Spleen (tissue), 11 donors: ENCODE data around the gene CR2. TPM values are rescaled to one million over a fixed set of nuclear protein-coding genes. Genes with fewer than 3 reads are reported as not detected.
"Not testable (repeated sequence)": the region's sequence is repeated elsewhere in the genome, so short reads cannot be mapped to it uniquely, and the experiment has no call there.

ENCODE experiments used
- DNase-seq: peaks from one replicate; pipeline ENCODE4 v3.0.0-alpha.2; 2020
- H3K27ac ChIP-seq, 8 donors: fragments of 200-600 bp; sonication (generic) in 7 of 8; 1 replicate in 4 of 8; 2 replicates in 4 of 8; pipeline versions ENCODE4 v1.5.0 to v1.8.0; 2016 to 2021; ENCODE audit warnings: inconsistent platforms in 4 of 8, mild to moderate bottlenecking in 4 of 8, moderate library complexity in 1 of 8
- H3K27me3 ChIP-seq, 7 donors: fragments of 200-600 bp; sonication (generic) in 6 of 7; replicated peaks in 1 of 7; 1 replicate in 4 of 7; 2 replicates in 3 of 7; pipeline versions ENCODE4 v1.5.0 to v1.8.0; 2016 to 2021; ENCODE audit warnings: inconsistent platforms in 3 of 7, mild to moderate bottlenecking in 1 of 7
- H3K36me3 ChIP-seq, 6 donors: fragments of 200-600 bp; sonication (generic) in 5 of 6; 1 replicate in 4 of 6; 2 replicates in 2 of 6; pipeline versions ENCODE4 v1.5.0 to v1.8.0; 2016 to 2021; ENCODE audit warnings: inconsistent platforms in 2 of 6
- H3K4me1 ChIP-seq, 6 donors: fragments of 200-600 bp; sonication (generic) in 5 of 6; 1 replicate in 3 of 6; 2 replicates in 3 of 6; pipeline versions ENCODE4 v1.5.0 to v1.8.0; 2016 to 2021; ENCODE audit warnings: inconsistent platforms in 3 of 6
- H3K4me3 ChIP-seq, 8 donors: fragments of 200-600 bp; sonication (generic) in 7 of 8; 1 replicate in 4 of 8; 2 replicates in 4 of 8; pipeline versions ENCODE4 v1.5.0 to v1.8.0; 2016 to 2021; ENCODE audit warnings: inconsistent platforms in 4 of 8, mild to moderate bottlenecking in 4 of 8, moderate library complexity in 2 of 8
- H3K9me3 ChIP-seq, 8 donors: fragments of 200-600 bp; sonication (generic) in 7 of 8; 1 replicate in 4 of 8; 2 replicates in 4 of 8; pipeline versions ENCODE4 v1.5.0 to v1.8.0; 2016 to 2021; ENCODE audit warnings: inconsistent platforms in 4 of 8
- CTCF ChIP-seq, 11 experiments: fragments of 200-600 bp in 7 of 11; fragments of 450-650 bp in 4 of 11; sonication (generic) in 4 of 11; IDR thresholded peaks in 8 of 11; conservative IDR thresholded peaks in 3 of 11; 1 replicate in 7 of 11; 2 replicates in 4 of 11; pipeline versions ENCODE4 v1.4.0 to v1.8.0; 2016 to 2021; ENCODE audit warnings: antibody characterized with exemption in 11 of 11, inconsistent platforms in 4 of 11, mild to moderate bottlenecking in 1 of 11
- POLR2A ChIP-seq, 3 donors: fragments of 450-650 bp; IDR thresholded peaks; one replicate each; pipeline ENCODE4 v1.5.1; 2017; ENCODE audit warnings: antibody characterized with exemption in 3 of 3, mild to moderate bottlenecking in 1 of 3
- POLR2AphosphoS5 ChIP-seq, 3 donors: sonication (generic); formaldehyde crosslinking; IDR thresholded peaks; one replicate each; pipeline ENCODE4 v1.5.1; 2017; ENCODE audit warnings: antibody characterized with exemption in 3 of 3
- WGBS, 5 donors: extraction: QIAGEN DNeasy Blood & Tissue Kit in 3 of 5; methylation state at CpG; one replicate each; pipeline versions ENCODE4 v1.1.5 to v1.1.7; 2013 to 2018; 5-methylcytosine and 5-hydroxymethylcytosine counted together
- intact Hi-C: fragments of 100-400 bp; cut with DNase I; formaldehyde crosslinking; loops from one replicate; pipeline ENCODE4 v1.15.0; 2023; ENCODE audit warnings: low total_unique reads
- polyA plus RNA-seq, 3 donors: library from polyadenylated mRNA; stranded (reverse); fragments of 200-250 nt; gene quantifications; one replicate each; pipeline ENCODE4 v1.2.1, GENCODE V29; 2013
- total RNA-seq, 7 donors: library from RNA; depleted of rRNA in 3 of 7; stranded (reverse); fragments of >200 nt in 3 of 7; fragmentation: NEBNext Ultra II Directional in 4 of 7; extraction: Animal tissue kit (Norgen Biotek cat#: 25700) in 4 of 7; gene quantifications; one replicate each; pipeline versions ENCODE4 v1.1.0 to v1.2.1, GENCODE V29; 2016 to 2021
- donor health status: healthy with polysubstance abuse.
- donor health status: DM: no; HTN: no; CAD: no; lungs with moderate emphysema.
- donor health status: DM: no; HTN: no; CAD: no.
- donor health status: Bipolar disorder and iron deficiency.
- donor health status: healthy.
- donor health status: DM: no; HTN: no; CAD: no.
- donor health status: DM: yes; HTN: yes; CAD: no.

The CR2 gene
- total and polyA plus RNA-seq, 10 donors: 87.2 to 284 (median 140) TPM

GRCh38 chr1:207516729-207517128 is 62.6 kb downstream of the CR2 start:
- Histone ChIP-seq H3K4me1 (no peaks in the 10 kb centered on the region), H3K27me3 (no peaks in the 10 kb centered on the region), H3K27ac (no peak overlapping the region), H3K36me3 (peaks cover 0 to 35% (median under 1%) of the 10 kb centered on the region in 6 donors), H3K4me3 (no peak overlapping the region), H3K9me3 (no peaks in the 10 kb centered on the region)
- no peak for DNase-seq
- no peak for TF ChIP-seq POLR2A (IDR thresholded peaks at IDR 0.05)
- TF ChIP-seq POLR2AphosphoS5 (IDR thresholded peaks at IDR 0.05): no peak
- TF ChIP-seq CTCF (IDR thresholded peaks at IDR 0.05 in 8 of 11, conservative IDR thresholded peaks at IDR 0.05 in 3 of 11): no peak
- intact Hi-C loops: no loop called here

GRCh38 chr1:207518608-207519236 is 64.6 kb downstream of the CR2 start:
- Histone ChIP-seq H3K4me3 (no peak overlapping the region), H3K27ac (no peak overlapping the region), H3K9me3 (no peaks in the 10 kb centered on the region), H3K36me3 (peaks cover 0 to 21% (median 0%) of the 10 kb centered on the region in 6 donors), H3K27me3 (no peaks in the 10 kb centered on the region), H3K4me1 (no peaks in the 10 kb centered on the region)
- TF ChIP-seq POLR2AphosphoS5 (IDR thresholded peaks at IDR 0.05) (no peak), POLR2A (IDR thresholded peaks at IDR 0.05) (no peak), CTCF (IDR thresholded peaks at IDR 0.05 in 8 of 11, conservative IDR thresholded peaks at IDR 0.05 in 3 of 11) (no peak)
- 76 to 80% (median 78%) methylated on average over 4 of the region's 4 CpGs for WGBS, 5 donors
- DNase-seq: no peak
- intact Hi-C loops: no loop called here

GRCh38 chr1:207519505-207520399 is 65.6 kb downstream of the CR2 start:
- no peaks in the 10 kb centered on the region for H3K27me3 ChIP-seq
- intact Hi-C loops: no loop called here
- no peaks in the 10 kb centered on the region for H3K9me3 ChIP-seq
- H3K27ac ChIP-seq: no peak overlapping the region
- peaks cover 0 to 22% (median 0%) of the 10 kb centered on the region in 6 donors for H3K36me3 ChIP-seq
- H3K4me1 ChIP-seq: no peaks in the 10 kb centered on the region
- TF ChIP-seq POLR2AphosphoS5 (IDR thresholded peaks at IDR 0.05) (no peak), POLR2A (IDR thresholded peaks at IDR 0.05) (no peak), CTCF (IDR thresholded peaks at IDR 0.05 in 8 of 11, conservative IDR thresholded peaks at IDR 0.05 in 3 of 11) (no peak)
- WGBS, 5 donors: 82 to 88% (median 86%) methylated on average over 23 of the region's 23 CpGs
- DNase-seq: no peak
- no peak overlapping the region for H3K4me3 ChIP-seq

GRCh38 chr1:207520400-207521345 is 66.5 kb downstream of the CR2 start:
- intact Hi-C loops, H3K27me3 ChIP-seq, H3K4me1 ChIP-seq, H3K9me3 ChIP-seq, H3K4me3 ChIP-seq, H3K27ac ChIP-seq, DNase-seq: not testable (repeated sequence)
- WGBS, 5 donors: 88 to 96% (median 94%) methylated on average over 10 of the region's 10 CpGs
- peaks cover 0 to 26% (median 0%) of the 10 kb centered on the region in 6 donors for H3K36me3 ChIP-seq

- WGBS, 5 donors: 74 to 87% (median 83%) methylated on average over 1 to 2 of the region's 3 CpGs
Measured at GRCh38 chr1:207525239-207525638, 71.1 kb downstream of the CR2 start.

GRCh38 chr1:207528401-207528800 is 74.3 kb downstream of the CR2 start:
- DNase-seq, H3K4me1 ChIP-seq, H3K9me3 ChIP-seq, intact Hi-C loops, H3K27ac ChIP-seq, H3K27me3 ChIP-seq, H3K4me3 ChIP-seq: not testable (repeated sequence)
- WGBS, 5 donors: no CpG with 5 or more reads among the region's 1 CpG
- H3K36me3 ChIP-seq: peaks cover 0 to 23% (median 0%) of the 10 kb centered on the region in 6 donors

More at GRCh38 chr1:207525239-207525638, 71.1 kb downstream of the CR2 start:
- intact Hi-C loops, H3K4me3 ChIP-seq, H3K4me1 ChIP-seq, H3K27me3 ChIP-seq, DNase-seq, H3K27ac ChIP-seq, H3K9me3 ChIP-seq: not testable (repeated sequence)
- H3K36me3 ChIP-seq: peaks cover 0 to 23% (median 0%) of the 10 kb centered on the region in 6 donors

GRCh38 chr1:207536263-207536662 is 82.1 kb downstream of the CR2 start:
- intact Hi-C loops, H3K36me3 ChIP-seq, H3K4me3 ChIP-seq, H3K4me1 ChIP-seq, DNase-seq, H3K27me3 ChIP-seq, H3K9me3 ChIP-seq, H3K27ac ChIP-seq: not testable (repeated sequence)
- no CpG with 5 or more reads among the region's 5 CpGs for WGBS, 5 donors
